Measurements from ENCODE around the gene HAUS6.
"Not testable (repeated sequence)": the region's sequence is repeated elsewhere in the genome, so short reads cannot be mapped to it uniquely, and the experiment has no call there.

Gene HAUS6

GRCh38 chr9:19113964-19114679 is 11.4 kb upstream of the HAUS6 start:
- H3K79me2 ChIP-seq (ENCODE audit: control insufficient read depth, low read length): no peaks in the 10 kb centered on the region
- H3F3A ChIP-seq (ENCODE audit: control insufficient read depth, insufficient read depth): no peaks in the 10 kb centered on the region
- H3K36me3 ChIP-seq (ENCODE audit: control insufficient read depth, low read length): no peaks in the 10 kb centered on the region
- H3K4me2 ChIP-seq (ENCODE audit: low read length): no peak overlapping the region
- no peaks in the 10 kb centered on the region for H3K9me2 ChIP-seq (replicated peaks; ENCODE audit: control insufficient read depth, low read length)
- no peak overlapping the region for H3K27ac ChIP-seq (ENCODE audit: low read depth, low read length)
- no peaks in the 10 kb centered on the region for H3K4me1 ChIP-seq (ENCODE audit: control insufficient read depth, low read length)
- no peaks in the 10 kb centered on the region for H4K20me1 ChIP-seq (ENCODE audit: control insufficient read depth, insufficient read depth, low read depth, low read length)
- H3K27me3 ChIP-seq (ENCODE audit: control insufficient read depth, low read length): no peaks in the 10 kb centered on the region
- H3K4me3 ChIP-seq (ENCODE audit: low read length): no peak overlapping the region
- no peaks in the 10 kb centered on the region for H3K9me3 ChIP-seq (ENCODE audit: control insufficient read depth, insufficient read depth, low read length)
- TF ChIP-seq, protein P1, sequence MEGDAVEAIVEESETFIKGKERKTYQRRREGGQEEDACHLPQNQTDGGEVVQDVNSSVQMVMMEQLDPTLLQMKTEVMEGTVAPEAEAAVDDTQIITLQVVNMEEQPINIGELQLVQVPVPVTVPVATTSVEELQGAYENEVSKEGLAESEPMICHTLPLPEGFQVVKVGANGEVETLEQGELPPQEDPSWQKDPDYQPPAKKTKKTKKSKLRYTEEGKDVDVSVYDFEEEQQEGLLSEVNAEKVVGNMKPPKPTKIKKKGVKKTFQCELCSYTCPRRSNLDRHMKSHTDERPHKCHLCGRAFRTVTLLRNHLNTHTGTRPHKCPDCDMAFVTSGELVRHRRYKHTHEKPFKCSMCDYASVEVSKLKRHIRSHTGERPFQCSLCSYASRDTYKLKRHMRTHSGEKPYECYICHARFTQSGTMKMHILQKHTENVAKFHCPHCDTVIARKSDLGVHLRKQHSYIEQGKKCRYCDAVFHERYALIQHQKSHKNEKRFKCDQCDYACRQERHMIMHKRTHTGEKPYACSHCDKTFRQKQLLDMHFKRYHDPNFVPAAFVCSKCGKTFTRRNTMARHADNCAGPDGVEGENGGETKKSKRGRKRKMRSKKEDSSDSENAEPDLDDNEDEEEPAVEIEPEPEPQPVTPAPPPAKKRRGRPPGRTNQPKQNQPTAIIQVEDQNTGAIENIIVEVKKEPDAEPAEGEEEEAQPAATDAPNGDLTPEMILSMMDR (IDR thresholded peaks at IDR 0.05; ENCODE audit: low read depth, low read length, poor library complexity, severe bottlenecking): no peak
- TF ChIP-seq EZH2phosphoT487 (IDR thresholded peaks at IDR 0.05; ENCODE audit: borderline replicate concordance, low read length): no peak

DNA sequence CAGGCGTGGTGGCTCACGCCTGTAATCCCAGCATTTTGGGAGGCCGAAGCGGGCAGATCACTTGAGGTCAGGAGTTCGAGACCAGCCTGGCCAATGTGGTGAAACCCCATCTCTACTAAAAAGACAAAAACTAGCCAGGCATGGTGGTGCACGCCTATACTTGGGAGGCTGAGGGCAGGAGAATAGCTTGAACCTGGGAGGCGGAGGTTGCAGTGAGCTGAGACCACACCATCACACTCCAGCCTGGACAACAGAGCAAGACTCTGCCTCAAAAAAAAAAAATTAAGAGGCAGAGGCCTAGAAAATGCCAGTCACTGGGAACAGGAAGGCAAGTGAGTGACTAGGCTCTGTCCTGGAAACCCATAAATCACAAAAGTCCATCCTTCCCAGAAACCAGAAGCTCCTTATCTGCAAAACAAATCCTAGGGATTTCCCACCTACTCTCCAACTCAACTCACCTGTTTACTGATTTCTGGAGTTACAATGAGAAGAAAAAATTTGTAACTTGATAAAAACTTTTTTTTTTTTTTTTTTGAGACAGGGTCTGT is 10.4 kb upstream of the HAUS6 start:
- not testable (repeated sequence) for H3K79me2 ChIP-seq (ENCODE audit: control insufficient read depth, low read length); H3K9me3 ChIP-seq (ENCODE audit: control insufficient read depth, insufficient read depth, low read length); H3K27ac ChIP-seq (ENCODE audit: low read depth, low read length); H3K4me2 ChIP-seq (ENCODE audit: low read length); H3K9me2 ChIP-seq (replicated peaks; ENCODE audit: control insufficient read depth, low read length); H3K27me3 ChIP-seq (ENCODE audit: control insufficient read depth, low read length); H3K36me3 ChIP-seq (ENCODE audit: control insufficient read depth, low read length); H3F3A ChIP-seq (ENCODE audit: control insufficient read depth, insufficient read depth); H3K4me1 ChIP-seq (ENCODE audit: control insufficient read depth, low read length); H3K4me3 ChIP-seq (ENCODE audit: low read length); H4K20me1 ChIP-seq (ENCODE audit: control insufficient read depth, insufficient read depth, low read depth, low read length)

GRCh38 chr9:19108038-19108437 is 5.3 kb upstream of the HAUS6 start:
- Histone ChIP-seq H3K9me3 (ENCODE audit: control insufficient read depth, insufficient read depth, low read length) (no peaks in the 10 kb centered on the region), H3K27ac (ENCODE audit: low read depth, low read length) (no peak overlapping the region), H3K9me2 (replicated peaks; ENCODE audit: control insufficient read depth, low read length) (no peaks in the 10 kb centered on the region), H3K79me2 (ENCODE audit: control insufficient read depth, low read length) (no peaks in the 10 kb centered on the region), H3F3A (ENCODE audit: control insufficient read depth, insufficient read depth) (no peaks in the 10 kb centered on the region), H3K36me3 (ENCODE audit: control insufficient read depth, low read length) (no peaks in the 10 kb centered on the region), H4K20me1 (ENCODE audit: control insufficient read depth, insufficient read depth, low read depth, low read length) (no peaks in the 10 kb centered on the region), H3K4me1 (ENCODE audit: control insufficient read depth, low read length) (peaks cover 4% of the 10 kb centered on the region), H3K27me3 (ENCODE audit: control insufficient read depth, low read length) (no peaks in the 10 kb centered on the region), H3K4me2 (ENCODE audit: low read length) (no peak overlapping the region), H3K4me3 (ENCODE audit: low read length) (no peak overlapping the region)
- TF ChIP-seq, protein P1 (IDR thresholded peaks at IDR 0.05; ENCODE audit: low read depth, low read length, poor library complexity, severe bottlenecking): no peak
- TF ChIP-seq EZH2phosphoT487 (IDR thresholded peaks at IDR 0.05; ENCODE audit: borderline replicate concordance, low read length): no peak

GRCh38 chr9:19104515-19105282 is 2.0 kb upstream of the HAUS6 start:
- no peak for TF ChIP-seq EZH2phosphoT487 (IDR thresholded peaks at IDR 0.05; ENCODE audit: borderline replicate concordance, low read length)
- H3F3A ChIP-seq (ENCODE audit: control insufficient read depth, insufficient read depth): no peaks in the 10 kb centered on the region
- no peak overlapping the region for H3K4me2 ChIP-seq (ENCODE audit: low read length)
- H3K9me2 ChIP-seq (replicated peaks; ENCODE audit: control insufficient read depth, low read length): no peaks in the 10 kb centered on the region
- no peaks in the 10 kb centered on the region for H4K20me1 ChIP-seq (ENCODE audit: control insufficient read depth, insufficient read depth, low read depth, low read length)
- no peaks in the 10 kb centered on the region for H3K27me3 ChIP-seq (ENCODE audit: control insufficient read depth, low read length)
- H3K27ac ChIP-seq (ENCODE audit: low read depth, low read length): no peak overlapping the region
- H3K79me2 ChIP-seq (ENCODE audit: control insufficient read depth, low read length): peaks cover 31% of the 10 kb centered on the region
- H3K4me3 ChIP-seq (ENCODE audit: low read length): no peak overlapping the region
- H3K4me1 ChIP-seq (ENCODE audit: control insufficient read depth, low read length): peaks cover 20% of the 10 kb centered on the region
- H3K36me3 ChIP-seq (ENCODE audit: control insufficient read depth, low read length): peaks cover 20% of the 10 kb centered on the region
- no peaks in the 10 kb centered on the region for H3K9me3 ChIP-seq (ENCODE audit: control insufficient read depth, insufficient read depth, low read length)
